Caco-2 (cell line): Measurements from ENCODE around the gene SPECC1L. TPM values are rescaled to one million over a fixed set of nuclear protein-coding genes. Genes with fewer than 3 reads are reported as not detected.
"Not testable (repeated sequence)": the region's sequence is repeated elsewhere in the genome, so short reads cannot be mapped to it uniquely, and the experiment has no call there.

ENCODE experiments used
- BruUV-seq: library from RNA; stranded (reverse); fragments of 400-500 nt; replicated peaks from 2 replicates; lab custom pipeline; 2021; lab: Mats Ljungman, UMichigan
- CTCF ChIA-PET: fragments of 300-600 bp; sonication (Branson Sonifier 250); formaldehyde crosslinking; loops from one replicate; lab custom pipeline; 2022; ENCODE audit warnings: antibody characterized with exemption; lab: Charles Lee
- POLR2A ChIA-PET: fragments of 300-600 bp; sonication (Branson Sonifier 250); formaldehyde crosslinking; loops from one replicate; lab custom pipeline; 2022; ENCODE audit warnings: antibody characterized with exemption; lab: Charles Lee
- DNase-seq, 2 experiments: peaks; one replicate each; pipeline versions ENCODE4 v3.0.0 to v3.0.0-alpha.2; 2020 to 2022
- H3K27me3 ChIP-seq: replicated peaks from 2 replicates; pipeline ENCODE4 v1.6.0; 2011; ENCODE audit warnings: low read length; ENCODE audit not compliant: control insufficient read depth, insufficient read depth
- H3K36me3 ChIP-seq: 2 replicates; pipeline ENCODE4 v1.5.1; 2011; ENCODE audit warnings: low read length; ENCODE audit not compliant: control insufficient read depth, insufficient read depth
- H3K4me1 ChIP-seq: fragments of 250-450 bp; sonication (Bioruptor Pico); 2 replicates; pipeline ENCODE4 v1.5.1; 2020; ENCODE audit warnings: mild to moderate bottlenecking
- H3K4me3 ChIP-seq: 2 replicates; pipeline ENCODE4 v1.5.1; 2011; ENCODE audit warnings: low read depth, mild to moderate bottlenecking, control low read depth, low read length
- H3K9me3 ChIP-seq: fragments of 250-450 bp; sonication (Bioruptor Pico); 2 replicates; pipeline ENCODE4 v1.5.1; 2020; ENCODE audit warnings: mild to moderate bottlenecking, moderate library complexity
- H3K27ac Mint-ChIP-seq: one replicate; pipeline ENCODE4 v1.8.0; 2022; ENCODE audit warnings: mixed read lengths; ENCODE audit not compliant: unreplicated experiment
- H3K27me3 Mint-ChIP-seq: one replicate; pipeline ENCODE4 v1.8.0; 2022; ENCODE audit warnings: mixed read lengths; ENCODE audit not compliant: insufficient read depth, unreplicated experiment
- H3K36me3 Mint-ChIP-seq: one replicate; pipeline ENCODE4 v1.8.0; 2022; ENCODE audit warnings: mild to moderate bottlenecking, mixed read lengths; ENCODE audit not compliant: insufficient read depth, unreplicated experiment
- H3K4me1 Mint-ChIP-seq: one replicate; pipeline ENCODE4 v1.8.0; 2022; ENCODE audit warnings: low read depth, mixed read lengths; ENCODE audit not compliant: unreplicated experiment
- H3K4me3 Mint-ChIP-seq: one replicate; pipeline ENCODE4 v1.8.0; 2022; ENCODE audit warnings: mild to moderate bottlenecking, moderate library complexity, mixed read lengths; ENCODE audit not compliant: unreplicated experiment
- H3K9me3 Mint-ChIP-seq: one replicate; pipeline ENCODE4 v1.8.0; 2022; ENCODE audit warnings: mixed read lengths; ENCODE audit not compliant: unreplicated experiment
- CTCF ChIP-seq, 2 experiments: fragments of 200-600 bp in 1 of 2; IDR thresholded peaks; 1 replicate in 1 of 2; 2 replicates in 1 of 2; pipeline versions ENCODE4 v1.5.1 to v1.8.0; 2011 to 2022; ENCODE audit warnings: antibody characterized with exemption in 1 of 2, control low read depth in 1 of 2, inconsistent platforms in 1 of 2, low read depth in 1 of 2, low read length in 1 of 2, mild to moderate bottlenecking in 1 of 2, moderate library complexity in 1 of 2; ENCODE audit not compliant: insufficient read depth in 1 of 2, severe bottlenecking in 1 of 2, unreplicated experiment in 1 of 2
- intact Hi-C: fragments of 100-400 bp; cut with micrococcal nuclease; formaldehyde crosslinking; loops from one replicate; pipeline ENCODE4 v1.10.0; 2022; ENCODE audit not compliant: unreplicated experiment
- total RNA-seq: library from RNA; stranded (reverse); gene quantifications from 2 replicates; pipeline ENCODE4 v1.2.3, GENCODE V29; 2022

SPECC1L gene
- total RNA-seq, 1 experiment from 2014 or later: 72.8 TPM

- H3K4me3 ChIP-seq, DNase-seq, intact Hi-C loops, H3K9me3 Mint-ChIP-seq, POLR2A ChIA-PET, H3K4me3 Mint-ChIP-seq, H3K36me3 Mint-ChIP-seq, H3K27ac Mint-ChIP-seq, H3K4me1 Mint-ChIP-seq, H3K9me3 ChIP-seq, H3K27me3 Mint-ChIP-seq, H3K4me1 ChIP-seq, H3K36me3 ChIP-seq, H3K27me3 ChIP-seq, CTCF ChIA-PET, BruUV-seq: not testable (repeated sequence)
Observed at GRCh38 chr22:24253126-24253525, 17.5 kb upstream of the SPECC1L start.

GRCh38 chr22:24256136-24256535 lies 14.5 kb upstream of the SPECC1L start:
- H3K36me3 ChIP-seq, DNase-seq, H3K4me3 ChIP-seq, intact Hi-C loops, H3K9me3 Mint-ChIP-seq, H3K27ac Mint-ChIP-seq, H3K27me3 ChIP-seq, H3K27me3 Mint-ChIP-seq, POLR2A ChIA-PET, CTCF ChIA-PET, H3K36me3 Mint-ChIP-seq, BruUV-seq, H3K4me3 Mint-ChIP-seq, H3K4me1 ChIP-seq, H3K4me1 Mint-ChIP-seq, H3K9me3 ChIP-seq: not testable (repeated sequence)

- H3K36me3 Mint-ChIP-seq, H3K36me3 ChIP-seq, H3K4me3 ChIP-seq, H3K27ac Mint-ChIP-seq, H3K27me3 Mint-ChIP-seq, DNase-seq, CTCF ChIA-PET, H3K9me3 Mint-ChIP-seq, H3K4me3 Mint-ChIP-seq, H3K4me1 Mint-ChIP-seq, POLR2A ChIA-PET, BruUV-seq, H3K4me1 ChIP-seq, intact Hi-C loops, H3K9me3 ChIP-seq, H3K27me3 ChIP-seq: not testable (repeated sequence)
Observed at GRCh38 chr22:24256736-24257135, 13.9 kb upstream of the SPECC1L start.

GRCh38 chr22:24259459-24259858 lies 11.2 kb upstream of the SPECC1L start:
- H3K4me3 Mint-ChIP-seq, H3K27me3 ChIP-seq, H3K4me3 ChIP-seq, H3K27me3 Mint-ChIP-seq, H3K9me3 Mint-ChIP-seq, BruUV-seq, CTCF ChIA-PET, POLR2A ChIA-PET, H3K36me3 ChIP-seq, H3K4me1 Mint-ChIP-seq, H3K9me3 ChIP-seq, H3K36me3 Mint-ChIP-seq, H3K27ac Mint-ChIP-seq, H3K4me1 ChIP-seq: not testable (repeated sequence)
- TF ChIP-seq CTCF (IDR thresholded peaks at IDR 0.05; ENCODE audit: insufficient read depth in 1 of 2, low read depth in 1 of 2, low read length in 1 of 2, severe bottlenecking in 1 of 2, unreplicated experiment in 1 of 2): peak; percentile 51 to 54
- DNase-seq: peak; percentile 70 to 86
- intact Hi-C loops: loop anchor here (2.0 kb wide), 1 partner anchor 71 kb away; no protein-coding TSS in a partner anchor

DNA sequence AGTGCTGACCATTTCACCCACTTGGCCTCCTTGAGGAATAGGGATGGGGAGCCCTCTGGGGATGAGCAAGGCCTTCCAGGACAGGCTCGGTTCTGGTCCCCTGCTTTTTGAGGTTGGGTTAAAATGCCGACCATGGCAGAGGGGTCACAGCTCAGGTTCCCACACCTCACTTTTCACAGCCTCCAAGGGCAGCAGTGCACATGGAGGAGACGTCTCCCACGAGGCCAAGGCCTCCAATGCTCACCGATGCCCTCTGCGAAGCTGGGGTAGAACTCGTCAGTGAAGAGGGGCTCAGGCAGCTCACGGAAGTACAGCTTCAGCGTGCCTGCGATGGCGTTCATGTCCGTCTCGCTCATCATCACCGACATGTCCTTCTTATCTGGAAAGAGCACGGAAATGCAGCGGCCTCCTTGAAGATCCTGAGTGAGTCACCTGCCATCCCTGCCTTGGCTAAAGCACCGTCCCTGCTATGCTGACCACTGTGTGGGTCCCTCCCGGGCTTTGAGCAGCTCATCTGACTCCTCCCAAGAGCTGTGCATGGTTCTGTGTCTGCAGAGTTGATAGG lies 8.4 kb upstream of the SPECC1L start:
- H3K4me3 Mint-ChIP-seq, BruUV-seq, intact Hi-C loops, H3K4me3 ChIP-seq, POLR2A ChIA-PET, H3K36me3 ChIP-seq, H3K27ac Mint-ChIP-seq, DNase-seq, H3K4me1 ChIP-seq, H3K4me1 Mint-ChIP-seq, H3K36me3 Mint-ChIP-seq, H3K9me3 ChIP-seq, H3K27me3 ChIP-seq, H3K9me3 Mint-ChIP-seq, CTCF ChIA-PET, H3K27me3 Mint-ChIP-seq: not testable (repeated sequence)

DNA sequence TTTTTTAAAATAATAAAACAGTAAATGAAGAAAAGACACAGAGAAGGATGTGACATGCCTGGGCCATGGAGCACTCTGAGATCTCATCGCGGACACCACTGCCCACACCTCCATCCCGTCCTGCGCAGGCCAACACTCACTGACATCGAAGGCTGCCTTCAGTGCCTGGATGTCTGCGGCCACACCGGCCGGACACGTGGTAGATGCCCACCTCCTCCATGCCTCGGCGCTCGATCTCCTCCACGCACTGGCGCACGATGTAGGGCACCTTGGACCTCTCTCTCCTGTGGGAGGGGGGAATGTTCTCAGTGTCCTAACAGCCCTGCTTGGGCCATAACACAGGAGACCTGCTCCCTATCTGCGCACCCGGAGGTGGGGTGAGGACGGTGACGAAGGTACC lies 7.2 kb upstream of the SPECC1L start:
- CTCF ChIA-PET, H3K4me3 ChIP-seq, H3K4me1 Mint-ChIP-seq, H3K4me1 ChIP-seq, POLR2A ChIA-PET, H3K36me3 ChIP-seq, DNase-seq, H3K36me3 Mint-ChIP-seq, BruUV-seq, H3K27me3 Mint-ChIP-seq, H3K4me3 Mint-ChIP-seq, H3K27me3 ChIP-seq, H3K9me3 Mint-ChIP-seq, H3K9me3 ChIP-seq, H3K27ac Mint-ChIP-seq, intact Hi-C loops: not testable (repeated sequence)
